ENCODE data around the gene ZNF846.

- TF ChIP-seq CTCF (IDR thresholded peaks at IDR 0.05) (no peak), POLR2A (IDR thresholded peaks at IDR 0.05) (no peak)
Measured at GRCh38 chr19:9711815-9712214, 56.7 kb downstream of the ZNF846 start.

Data from testis (tissue), 2 donors.